DMS79 (cell line): Measurements from ENCODE around the gene MAN1A1.

Experiments
- DNase-seq: peaks from one replicate; lab custom pipeline; 2025; lab: John Stamatoyannopoulos, UW

Gene MAN1A1

DNA sequence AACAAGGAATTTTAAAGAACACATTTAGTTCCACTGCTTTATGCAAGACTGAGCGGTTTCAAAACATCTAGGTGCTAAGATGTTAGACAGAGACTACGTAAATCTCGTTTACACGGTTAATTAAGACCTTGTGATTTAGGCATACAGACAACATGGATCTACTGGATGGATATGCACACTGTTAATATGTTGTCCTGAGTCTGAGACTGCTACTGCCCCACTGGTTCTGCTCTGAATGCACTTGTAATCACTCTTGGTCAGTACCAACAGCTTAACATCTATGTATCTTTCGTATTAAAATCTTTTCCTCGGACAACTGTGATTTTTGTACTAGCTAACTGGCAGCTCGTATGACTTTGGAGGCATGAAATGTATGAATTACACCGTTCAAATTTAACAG lies 3.1 kb downstream of the MAN1A1 start:
- no peak for DNase-seq

- DNase-seq, result no peak
Observed at GRCh38 chr6:119345114-119345513, 4.4 kb downstream of the MAN1A1 start.

DNA sequence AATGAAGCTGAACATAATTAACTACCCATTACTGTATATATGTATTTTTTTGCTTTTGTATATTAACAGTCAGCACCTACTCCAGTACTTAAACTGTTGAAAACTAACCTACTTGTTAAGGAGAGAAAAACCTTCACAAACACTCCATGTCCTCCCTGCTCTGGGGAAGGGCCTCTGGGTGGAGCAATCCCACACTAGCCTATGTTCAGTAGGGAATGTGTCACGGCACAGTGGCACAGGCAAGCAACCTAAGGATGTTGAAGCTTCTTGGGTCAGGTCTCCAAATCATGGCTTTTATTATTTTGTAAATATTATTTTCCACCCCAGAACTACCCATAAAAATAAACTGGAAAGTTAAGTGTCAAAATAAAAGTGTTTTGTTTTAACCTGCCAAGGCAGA lies 5.3 kb downstream of the MAN1A1 start:
- DNase-seq, result no peak

GRCh38 chr6:119343573-119344146 lies 5.9 kb downstream of the MAN1A1 start:
- DNase-seq, result no peak

DNA sequence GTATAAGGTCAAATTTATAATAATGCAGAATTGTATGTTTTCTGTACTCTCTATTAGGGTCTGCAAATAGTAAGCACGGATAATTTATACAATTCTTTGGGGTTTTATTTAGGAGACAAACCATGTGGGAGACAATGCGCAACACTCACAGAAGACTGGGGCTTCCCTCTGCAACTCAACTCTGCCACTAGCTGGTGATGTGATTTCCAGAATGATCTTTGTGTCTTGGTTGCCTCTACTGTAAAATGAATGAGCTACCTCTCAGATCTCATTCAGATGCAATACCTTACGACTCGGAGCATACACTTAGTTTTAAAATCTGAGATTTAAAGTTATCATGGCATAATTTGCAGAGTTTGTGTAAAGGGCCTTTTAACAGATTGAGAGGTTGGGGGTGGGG lies 6.4 kb downstream of the MAN1A1 start:
- no peak for DNase-seq

DNA sequence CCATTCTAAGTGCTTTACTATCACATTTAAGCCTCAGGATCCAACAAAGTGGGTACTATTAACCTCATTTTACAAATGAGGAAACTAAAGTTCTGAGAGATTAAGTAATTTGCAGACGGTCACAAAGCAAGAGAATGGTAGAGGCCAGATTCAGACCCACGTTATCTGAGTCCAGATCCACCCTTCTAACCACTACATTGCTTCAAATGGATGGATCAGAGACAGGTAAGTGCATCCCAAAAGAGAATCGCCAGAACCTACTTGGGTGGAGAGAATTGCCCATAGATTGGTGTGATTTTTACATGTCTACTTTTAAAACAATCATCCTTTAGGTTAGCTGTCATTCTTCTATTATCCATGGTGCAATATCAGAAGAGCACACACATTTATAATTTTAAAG lies 7.1 kb downstream of the MAN1A1 start:
- DNase-seq, result no peak

DNA sequence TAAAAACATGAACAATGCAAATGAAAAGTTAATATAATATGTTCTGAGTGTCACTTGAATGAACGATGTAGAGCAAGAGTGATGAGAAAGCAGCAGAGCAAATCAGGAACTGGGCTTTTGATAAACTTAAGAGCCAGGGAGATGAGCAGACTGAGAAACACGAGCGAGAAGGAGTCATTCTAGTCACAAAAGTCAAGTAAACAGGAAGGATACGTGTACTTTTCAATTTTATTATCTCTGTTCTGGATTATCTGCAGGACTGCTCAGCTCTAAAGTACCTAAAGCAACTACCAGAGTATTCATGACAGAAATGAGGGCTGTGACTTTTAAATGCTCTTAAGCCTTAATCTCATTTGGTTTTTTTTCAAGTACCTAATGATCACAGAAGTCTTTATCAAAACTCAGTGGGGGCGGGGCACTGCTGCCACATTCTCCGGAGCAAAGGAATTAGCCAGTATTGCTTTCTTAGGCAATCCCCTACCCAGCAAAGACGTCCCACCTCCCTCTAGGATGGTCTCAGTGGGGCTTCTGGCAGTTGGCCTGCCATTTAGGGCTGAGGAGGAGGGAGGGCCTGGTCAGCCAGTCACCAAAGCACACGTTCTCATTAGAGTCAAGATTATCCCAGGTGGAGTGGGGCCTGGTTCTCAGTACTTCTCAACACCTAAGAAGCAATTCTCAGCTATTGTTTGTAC lies 8.6 kb downstream of the MAN1A1 start:
- no peak for DNase-seq

GRCh38 chr6:119339941-119340456 lies 9.6 kb downstream of the MAN1A1 start:
- DNase-seq, result no peak

- no peak for DNase-seq
Observed at GRCh38 chr6:119337762-119338161, 11.8 kb downstream of the MAN1A1 start.

DNA sequence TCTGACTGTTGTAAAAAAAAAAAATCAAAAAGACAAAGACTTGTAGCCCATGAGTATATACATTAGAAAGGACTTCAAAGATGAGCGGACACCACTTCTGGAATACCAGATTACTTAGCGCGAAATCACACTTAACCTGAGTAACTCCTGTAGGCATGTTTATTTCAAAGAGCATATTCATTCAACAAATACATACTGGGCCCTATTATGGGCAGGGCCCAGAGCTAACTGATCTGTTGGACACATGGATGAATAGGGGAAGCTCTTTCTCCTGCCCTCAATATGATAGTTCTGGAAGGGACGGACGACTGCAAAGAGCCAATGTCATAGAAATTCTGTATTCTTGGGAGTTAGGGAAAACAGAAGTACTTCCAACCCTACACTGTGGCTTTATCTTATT lies 12.3 kb downstream of the MAN1A1 start:
- DNase-seq, result no peak

DNA sequence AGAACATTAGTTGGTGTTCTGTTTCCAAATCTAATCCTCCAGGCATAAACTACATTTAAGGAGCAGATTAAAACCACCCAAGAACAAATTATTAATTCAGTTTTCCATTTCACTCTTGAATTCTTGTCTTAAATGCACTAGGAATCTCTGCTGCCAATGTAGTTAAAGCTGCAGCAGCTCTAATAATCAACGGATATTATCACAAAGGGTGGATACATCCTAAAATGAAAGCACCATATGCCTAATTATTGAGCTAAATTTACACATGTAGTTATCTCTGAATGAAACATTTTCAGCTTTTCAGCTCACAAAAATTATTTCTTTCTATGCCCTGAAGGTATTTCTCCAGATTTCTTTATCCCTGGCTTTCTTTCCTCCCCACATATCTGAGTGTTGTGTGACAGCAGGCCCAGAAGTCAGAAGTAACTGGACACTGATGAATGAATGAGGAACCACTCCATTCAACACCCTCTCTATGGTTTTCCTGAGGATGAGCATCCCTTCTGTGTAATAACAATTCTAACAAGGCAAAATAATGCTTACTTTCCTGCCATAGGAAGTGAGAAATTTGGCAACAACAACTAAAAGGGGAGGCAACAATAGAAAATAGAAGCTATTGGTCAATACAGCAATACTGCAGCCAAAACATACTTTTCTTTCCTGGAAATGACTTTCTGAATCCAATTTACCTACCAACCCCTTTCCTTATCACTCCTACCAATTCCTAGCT lies 14.9 kb downstream of the MAN1A1 start:
- DNase-seq, result no peak

GRCh38 chr6:119333707-119334295 lies 15.8 kb downstream of the MAN1A1 start:
- no peak for DNase-seq

DNA sequence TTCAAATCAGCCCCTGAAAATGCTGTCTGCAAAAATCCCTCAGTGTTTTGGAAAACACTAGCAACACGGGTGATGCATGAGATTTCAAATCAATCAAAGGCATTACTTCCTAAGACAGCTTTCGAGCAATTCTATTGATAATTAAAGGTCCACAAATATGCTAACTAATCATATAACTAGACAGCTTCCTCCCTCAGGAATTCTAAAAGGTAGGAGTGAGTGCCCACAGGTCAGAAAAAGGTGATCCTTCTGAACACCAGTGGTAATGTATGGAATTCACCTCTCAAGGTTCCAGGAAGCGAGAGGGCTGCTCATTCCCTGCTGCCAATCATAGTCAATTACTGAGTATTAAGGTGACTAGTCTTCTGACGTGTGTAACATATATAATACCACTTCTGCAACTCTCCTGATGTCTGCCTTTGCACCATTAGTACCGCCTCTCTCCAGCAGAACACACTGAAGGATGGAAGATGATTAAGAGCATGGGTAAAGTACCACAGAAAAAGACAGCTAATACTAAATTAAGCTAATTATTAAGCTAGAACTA lies 16.4 kb downstream of the MAN1A1 start:
- DNase-seq, result no peak

- DNase-seq, result no peak
Observed at GRCh38 chr6:119331663-119332286, 17.8 kb downstream of the MAN1A1 start.

DNA sequence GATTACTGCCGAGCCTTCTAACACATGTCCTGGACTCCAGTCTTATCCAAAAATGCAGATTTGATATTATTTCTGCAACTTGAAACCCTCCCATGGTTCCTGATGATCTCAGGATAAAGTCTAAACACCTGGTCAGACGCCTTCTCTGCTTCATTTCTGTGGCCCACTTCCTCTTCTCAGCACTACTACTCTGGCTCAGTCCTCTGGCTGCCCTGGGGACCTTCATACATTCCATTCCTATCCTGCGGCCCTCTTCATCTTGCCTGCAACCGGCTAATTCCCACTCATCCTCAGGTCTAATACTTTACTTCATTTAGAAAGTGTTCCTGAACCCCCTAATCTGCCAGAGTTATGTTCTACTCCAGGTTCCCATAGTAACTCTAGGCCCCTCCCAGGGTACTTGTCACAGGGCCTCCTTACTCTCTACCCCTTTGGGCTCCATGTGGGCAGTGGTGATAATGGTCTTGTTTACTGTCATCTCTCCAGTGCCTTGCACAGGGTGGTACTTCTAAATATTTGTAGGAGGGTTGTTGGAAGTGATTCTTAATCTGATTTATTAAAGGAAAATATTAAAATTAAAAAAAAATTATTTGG lies 18.9 kb downstream of the MAN1A1 start:
- DNase-seq, result no peak

- no peak for DNase-seq
Observed at GRCh38 chr6:119329794-119330180, 19.8 kb downstream of the MAN1A1 start.

GRCh38 chr6:119328892-119329793 lies 20.4 kb downstream of the MAN1A1 start:
- DNase-seq, result no peak

DNA sequence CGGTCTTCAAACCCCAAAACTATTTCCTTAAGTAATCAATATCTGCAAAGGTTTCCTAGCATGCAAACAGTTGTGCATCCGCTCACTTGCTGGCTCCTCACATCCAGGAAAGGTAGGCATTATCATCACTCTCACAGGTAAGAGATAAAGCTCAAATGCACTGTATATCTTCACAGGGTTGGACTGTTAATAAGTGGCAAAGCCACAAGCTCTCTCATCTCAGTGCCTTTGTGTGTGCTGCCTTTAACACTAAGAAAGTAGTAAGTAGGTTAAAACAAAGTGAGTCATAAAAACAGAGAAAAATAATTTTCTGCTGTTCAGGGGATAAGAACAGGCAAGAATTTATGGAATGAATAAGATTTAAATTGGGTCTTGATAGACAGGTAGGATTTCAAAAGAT lies 21.3 kb downstream of the MAN1A1 start:
- no peak for DNase-seq

DNA sequence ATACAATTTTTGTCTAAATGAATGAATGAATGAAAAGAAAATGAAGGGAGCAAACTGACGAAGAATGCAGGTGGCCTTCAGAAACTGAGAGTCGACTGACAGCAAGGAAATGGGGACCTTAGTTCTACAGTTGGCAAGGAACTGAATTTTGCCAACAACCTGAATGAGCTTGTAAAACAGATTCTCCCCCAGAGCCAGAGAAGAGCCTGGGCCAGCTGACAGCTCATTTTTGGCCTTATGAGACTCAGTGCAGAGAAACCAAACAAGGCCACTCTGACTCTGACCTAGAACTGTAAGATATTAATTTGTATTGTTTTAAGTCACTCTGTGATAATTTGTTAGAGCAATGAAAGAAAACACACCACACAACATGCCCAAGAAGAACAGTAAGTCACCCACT lies 21.8 kb downstream of the MAN1A1 start:
- no peak for DNase-seq

DNA sequence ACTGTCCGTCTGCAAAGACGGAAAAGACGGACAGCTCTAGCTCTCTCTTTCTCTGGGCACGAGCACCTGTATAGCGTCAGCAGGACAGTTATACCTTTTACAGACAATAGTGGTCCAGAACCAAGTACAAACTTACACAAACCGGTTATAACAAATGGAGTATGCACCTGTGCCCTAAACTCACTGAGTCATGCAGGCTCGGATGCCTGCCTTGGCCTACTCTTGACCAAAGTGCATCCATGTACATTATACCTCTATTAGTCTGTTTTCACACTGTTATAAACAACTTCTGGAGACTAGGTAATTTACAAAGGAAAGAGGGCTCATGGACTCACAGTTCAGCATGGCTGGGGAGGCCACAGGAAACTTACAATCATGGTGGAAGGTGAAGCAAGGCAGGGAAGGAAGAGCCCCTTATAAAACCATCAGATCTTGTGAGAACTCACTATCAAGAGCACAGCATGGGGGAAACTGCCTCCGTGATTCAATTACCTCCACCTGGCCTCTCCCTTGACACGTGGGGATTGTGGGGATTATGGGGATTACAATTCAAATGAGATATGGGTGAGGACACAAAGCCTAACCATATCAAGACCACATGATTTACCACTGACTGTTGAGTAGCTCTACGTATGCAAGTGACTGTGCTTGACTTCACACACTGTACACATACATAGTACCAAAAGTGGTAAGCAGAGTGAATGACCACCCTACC lies 23.1 kb downstream of the MAN1A1 start:
- DNase-seq, result no peak
